ENCODE results near the gene PIEZO1. TPM values are rescaled to one million over a fixed set of nuclear protein-coding genes. Genes with fewer than 3 reads are reported as not detected.

Gene PIEZO1
- total and polyA plus RNA-seq, 10 of the 15 experiments (the other 5 are each of a cell fraction or from before 2014, with no cell fraction given), result 1.3 to 169 (median 33.4) TPM

- ChIA-PET CTCF (interaction anchor here (1.1 to 2.0 kb wide), 6 partner anchors 14 to 51 kb away, joined by 3 to 7 read pairs (median 4); no protein-coding TSS in a partner anchor), POLR2A (interaction anchor here (0.8 to 1.5 kb wide), 3 partner anchors 11 to 24 kb away, joined by 4 read pairs; partner anchors contain the start of gene MVD), RAD21 (ENCODE audit: unreplicated experiment) (no interaction called here), SMC1A (ENCODE audit: uncharacterized antibody, unreplicated experiment) (interaction anchor here (1.0 kb wide), 1 partner anchor 21 kb away, joined by 3 read pairs; no protein-coding TSS in a partner anchor)
- peak; percentile 84 for ATAC-seq
- FAIRE-seq, result peak; percentile 92
- H3K9me3 ChIP-seq (replicated peaks; ENCODE audit: control insufficient read depth, insufficient read depth, low read length), result no peaks in the 10 kb centered on the region
- H3K36me3 ChIP-seq (ENCODE audit: control insufficient read depth in 2 of 2, insufficient read depth in 2 of 2, low read length in 1 of 2), result no peaks in the 10 kb centered on the region
- WGBS (ENCODE audit: insufficient coverage, insufficient replicate concordance, low lambda C conversion rate, missing lambda C conversion rate), result 19% methylated on average over 27 of the region's 65 CpGs
- H3K79me2 ChIP-seq (ENCODE audit: control insufficient read depth, insufficient read depth, low read length), result no peaks in the 10 kb centered on the region
- in situ Hi-C loops (cut with MboI), result no loop called here
- DNase-seq (ENCODE audit: low read depth, low spot score), result no peak
- no peaks in the 10 kb centered on the region; a peak in 1 of 4 replicates for H3K27me3 ChIP-seq (replicated peaks in 1 of 2; ENCODE audit: control insufficient read depth in 2 of 2, insufficient read depth in 2 of 2, low read length in 1 of 2)
- no TSS peak for BruUV-seq (replicated peaks)
- H4K20me1 ChIP-seq (ENCODE audit: control insufficient read depth, insufficient read depth), result no peaks in the 10 kb centered on the region
- no peak within 1 kb of the TSS for H3K27ac ChIP-seq (ENCODE audit: control insufficient read depth, insufficient read depth)
- peak within 1 kb of the TSS; percentile 92 for H3K4me2 ChIP-seq (ENCODE audit: control insufficient read depth, insufficient read depth)
- intact Hi-C loops (cut with micrococcal nuclease; ENCODE audit: unreplicated experiment), result no loop called here
- peak within 1 kb of the TSS; percentile 98 for H3K4me3 ChIP-seq
- H2AFZ ChIP-seq (ENCODE audit: control insufficient read depth, low read depth, low read length), result peak within 1 kb of the TSS; percentile 61
- H3K4me1 ChIP-seq (ENCODE audit: control insufficient read depth, insufficient read depth, low read length), result peaks cover 31% of the 10 kb centered on the region
- peak within 1 kb of the TSS; percentile 52; the same call in 1 of the 2 replicates for H3K9ac ChIP-seq (ENCODE audit: control insufficient read depth, insufficient read depth, low read length)
- TF ChIP-seq CBX5 (IDR thresholded peaks at IDR 0.05; ENCODE audit: low read depth), result no peak
- no peak for TF ChIP-seq JUNB (IDR thresholded peaks at IDR 0.05)
- peak in 1 of 2 experiments; percentile 65; a peak in 1 of 3 replicates for TF ChIP-seq EGR1 (IDR thresholded peaks at IDR 0.05; ENCODE audit: borderline replicate concordance in 1 of 2, low read depth in 2 of 2, low read length in 2 of 2)
- TF ChIP-seq PAX5 (IDR thresholded peaks at IDR 0.05; ENCODE audit: borderline replicate concordance, low read depth, low read length), result peak; percentile 37; the same call in 1 of the 2 replicates
- TF ChIP-seq SIN3A (IDR thresholded peaks at IDR 0.05; ENCODE audit: low read depth, low read length), result no peak
- TF ChIP-seq IKZF1 (conservative IDR thresholded peaks at IDR 0.05), result peak; percentile 72
- 0 out of 2 replicates have a peak, but pooled peaks have one; percentile 22 for TF ChIP-seq MXI1 (IDR thresholded peaks at IDR 0.05; ENCODE audit: low read depth, low read length)
- no peak for TF ChIP-seq SUZ12 (IDR thresholded peaks at IDR 0.05; ENCODE audit: unreplicated experiment)
- peak; percentile 34; the same call in 1 of the 2 replicates for TF ChIP-seq BACH1 (IDR thresholded peaks at IDR 0.05; ENCODE audit: borderline replicate concordance)
- no peak for TF ChIP-seq CHD1 (IDR thresholded peaks at IDR 0.05; ENCODE audit: low read depth, low read length)
- no peak for TF ChIP-seq RAD21 (IDR thresholded peaks at IDR 0.05; ENCODE audit: insufficient read depth, low read depth, low read length)
- no peak for TF ChIP-seq PRDM15 (CRISPR knock-in tag; IDR thresholded peaks at IDR 0.05)
- no peak for TF ChIP-seq ZNF207 (IDR thresholded peaks at IDR 0.05; ENCODE audit: borderline replicate concordance)
- TF ChIP-seq WRNIP1 (IDR thresholded peaks at IDR 0.05; ENCODE audit: borderline replicate concordance, low read depth, low read length), result no peak
- no peak for TF ChIP-seq SMARCA5 (IDR thresholded peaks at IDR 0.05)
- no peak for TF ChIP-seq HDAC6 (IDR thresholded peaks at IDR 0.05; ENCODE audit: unreplicated experiment)
- no peak for TF ChIP-seq TCF3 (IDR thresholded peaks at IDR 0.05; ENCODE audit: borderline replicate concordance, insufficient read depth, low read depth, low read length)
- TF ChIP-seq NFYB (IDR thresholded peaks at IDR 0.05; ENCODE audit: insufficient read depth, low read depth, low read length), result peak; percentile 44; the same call in 1 of the 2 replicates
- TF ChIP-seq PAX8 (IDR thresholded peaks at IDR 0.05), result no peak
Observed at GRCh38 chr16:88686439-88687253, 98.4 kb downstream of the PIEZO1 start, which contains the start of gene SNAI3. SNAI3 (minus strand) TSS chr16:88686507; CDS start chr16:88686406, 101 bp downstream.

Data from GM12878 (cell line).